B cell (primary cell): ENCODE results near the gene CCNL1. TPM values are rescaled to one million over a fixed set of nuclear protein-coding genes. Genes with fewer than 3 reads are reported as not detected.

Experiments used
- ATAC-seq: fragments of 200-7000 bp; cut with Tn5 transposase; one replicate; pipeline ENCODE4 v1.10.0; 2021; ENCODE audit warnings: low read depth, mild to moderate bottlenecking, moderate number of reproducible peaks, moderate library complexity
- CTCF ChIA-PET: fragments of 350-600 bp; sonication (Branson Sonifier 250); formaldehyde crosslinking; loops from one replicate; lab custom pipeline; 2021; ENCODE audit warnings: antibody characterized with exemption, inconsistent platforms; lab: Charles Lee
- POLR2A ChIA-PET: fragments of 350-600 bp; sonication (Branson Sonifier 250); formaldehyde crosslinking; loops from one replicate; lab custom pipeline; 2021; ENCODE audit warnings: antibody characterized with exemption; lab: Charles Lee
- DNase-seq: peaks from one replicate; pipeline ENCODE4 v3.0.0; 2013
- H2AFZ ChIP-seq: 2 replicates; pipeline ENCODE4 v1.6.1; 2012; ENCODE audit warnings: mild to moderate bottlenecking, low read depth, low read length; ENCODE audit not compliant: insufficient read depth, poor library complexity, severe bottlenecking
- H3K27ac ChIP-seq, 2 donors: 1 replicate in 1 of 2; 2 replicates in 1 of 2; pipeline ENCODE4 v1.5.1; 2012 to 2013; ENCODE audit warnings: low read length in 2 of 2, mild to moderate bottlenecking in 2 of 2, moderate library complexity in 1 of 2
- H3K27me3 ChIP-seq, 4 experiments: fragments of 200-600 bp in 1 of 4; sonication (generic) in 1 of 4; replicated peaks in 1 of 4; 1 replicate in 2 of 4; 2 replicates in 2 of 4; pipeline versions ENCODE4 v1.6.1 to v1.7.0; 2013 to 2016; ENCODE audit warnings: low read length in 3 of 4, mild to moderate bottlenecking in 2 of 4, mixed read lengths in 1 of 4, moderate library complexity in 1 of 4; ENCODE audit not compliant: insufficient read depth in 4 of 4, control insufficient read depth in 3 of 4; ENCODE audit errors: control extremely low read depth in 1 of 4
- H3K36me3 ChIP-seq, 2 experiments: replicated peaks in 1 of 2; 1 replicate in 1 of 2; 2 replicates in 1 of 2; pipeline versions ENCODE4 v1.6.1 to v1.7.1; 2013; ENCODE audit warnings: low read length in 1 of 2; ENCODE audit not compliant: insufficient read depth in 2 of 2, control insufficient read depth in 1 of 2; ENCODE audit errors: control extremely low read depth in 1 of 2, extremely low read depth in 1 of 2
- H3K4me1 ChIP-seq, 2 donors: fragments of 200-600 bp in 1 of 2; sonication (generic) in 1 of 2; 1 replicate in 1 of 2; 2 replicates in 1 of 2; pipeline versions ENCODE4 v1.5.1 to v1.6.1; 2013 to 2017; ENCODE audit warnings: low read length in 2 of 2; ENCODE audit not compliant: control insufficient read depth in 2 of 2, insufficient read depth in 2 of 2
- H3K4me2 ChIP-seq: replicated peaks from 2 replicates; pipeline ENCODE3; 2012; ENCODE audit warnings: mild to moderate bottlenecking, low read depth, low read length; ENCODE audit not compliant: poor library complexity, severe bottlenecking
- H3K4me3 ChIP-seq, 5 experiments: fragments of 200-600 bp in 1 of 5; sonication (generic) in 1 of 5; 1 replicate in 3 of 5; 2 replicates in 2 of 5; pipeline versions ENCODE4 v1.5.1 to v1.7.0; 2011 to 2016; ENCODE audit warnings: low read length in 4 of 5, mild to moderate bottlenecking in 4 of 5, low read depth in 2 of 5, control low read depth in 1 of 5, moderate library complexity in 1 of 5; ENCODE audit not compliant: insufficient read depth in 1 of 5; ENCODE audit errors: control extremely low read depth in 1 of 5, extremely low read depth in 1 of 5
- H3K79me2 ChIP-seq: fragments of 200-600 bp; sonication (generic); one replicate; pipeline ENCODE4 v1.6.0; 2016; ENCODE audit warnings: low read length; ENCODE audit not compliant: control insufficient read depth, insufficient read depth
- H3K9ac ChIP-seq: fragments of 200-600 bp; sonication (generic); 2 replicates; pipeline ENCODE4 v1.6.1; 2017; ENCODE audit warnings: mild to moderate bottlenecking, low read length, moderate library complexity
- H3K9me3 ChIP-seq, 3 donors: one replicate each; pipeline versions ENCODE4 v1.6.1 to v1.7.1; 2013; ENCODE audit warnings: low read length in 2 of 3; ENCODE audit not compliant: control insufficient read depth in 2 of 3, insufficient read depth in 1 of 3; ENCODE audit errors: control extremely low read depth in 1 of 3
- H4K20me1 ChIP-seq: 2 replicates; pipeline ENCODE4 v1.6.0; 2012; ENCODE audit warnings: mild to moderate bottlenecking, low read length; ENCODE audit not compliant: insufficient read depth, control insufficient read depth, poor library complexity, severe bottlenecking
- H3K27ac Mint-ChIP-seq: one replicate; pipeline ENCODE4 v1.8.0; 2021; ENCODE audit warnings: mixed read lengths
- H3K27me3 Mint-ChIP-seq: one replicate; pipeline ENCODE4 v1.8.0; 2021; ENCODE audit warnings: mixed read lengths
- H3K4me1 Mint-ChIP-seq: one replicate; pipeline ENCODE4 v1.8.0; 2021; ENCODE audit warnings: mixed read lengths
- H3K4me3 Mint-ChIP-seq: one replicate; pipeline ENCODE4 v1.8.0; 2021; ENCODE audit warnings: mixed read lengths
- H3K9me3 Mint-ChIP-seq: one replicate; pipeline ENCODE4 v1.8.0; 2022; ENCODE audit warnings: mixed read lengths; ENCODE audit not compliant: insufficient read depth
- CTCF ChIP-seq: fragments of 200-600 bp; IDR thresholded peaks from one replicate; pipeline ENCODE4 v1.8.0; 2022; ENCODE audit warnings: antibody characterized with exemption, mild to moderate bottlenecking
- EZH2 ChIP-seq: IDR thresholded peaks from 2 replicates; pipeline ENCODE4 v1.6.1; 2012; ENCODE audit warnings: borderline replicate concordance, low read depth, mild to moderate bottlenecking, moderate library complexity, low read length; ENCODE audit not compliant: insufficient read depth, poor library complexity, severe bottlenecking
- WGBS: methylation state at CpG from one replicate; pipeline ENCODE4 v1.1.5; 2013; ENCODE audit warnings: missing lambda C conversion rate; ENCODE audit not compliant: insufficient coverage; 5-methylcytosine and 5-hydroxymethylcytosine counted together
- intact Hi-C: fragments of 100-400 bp; cut with micrococcal nuclease; formaldehyde crosslinking; loops from one replicate; pipeline ENCODE4 v1.10.0; 2022
- polyA plus RNA-seq: library from polyadenylated mRNA; depleted of rRNA; stranded (reverse); fragments of >200 nt; gene quantifications from 2 replicates; pipeline ENCODE4 v1.2.3, GENCODE V29; 2012
- total RNA-seq, 2 donors: library from RNA; stranded (reverse); fragments of 120-200 nt in 1 of 2; gene quantifications; 1 replicate in 1 of 2; 2 replicates in 1 of 2; pipeline versions ENCODE4 v1.2.3 to v1.2.4, GENCODE V29; 2013 to 2022

The CCNL1 gene
- total and polyA plus RNA-seq, 2 donors (not counting 1 experiment from before 2014, with no cell fraction given) = 322 to 655 TPM

GRCh38 chr3:157174649-157175498 is 14.9 kb upstream of the CCNL1 start:
- under 1% methylated on average over 61 of the region's 61 CpGs for WGBS
- no peaks in the 10 kb centered on the region for H4K20me1 ChIP-seq
- H3K4me3 ChIP-seq = peak overlapping the region; percentile 85 to 98 (median 93)
- no peaks in the 10 kb centered on the region for H3K36me3 ChIP-seq
- H3K4me3 Mint-ChIP-seq = peak overlapping the region; percentile 91
- H3K9me3 Mint-ChIP-seq = peaks cover 2% of the 10 kb centered on the region
- no peaks in the 10 kb centered on the region for H3K27me3 ChIP-seq
- H3K4me1 ChIP-seq = peaks cover 19% of the 10 kb centered on the region in 2 donors
- POLR2A ChIA-PET = interaction anchor here (0.6 to 4.0 kb wide), 10 partner anchors 13 to 691 kb away, joined by 3 to 168 read pairs (median 4); partner anchors contain the start of genes CCNL1, SSR3 and TIPARP
- no peaks in the 10 kb centered on the region for H3K27me3 Mint-ChIP-seq
- peaks cover 41% of the 10 kb centered on the region for H3K79me2 ChIP-seq
- DNase-seq = peak; percentile 99
- H3K4me2 ChIP-seq = peak overlapping the region; percentile 91
- peak overlapping the region; percentile 89 to 97 for H3K27ac ChIP-seq
- intact Hi-C loops = loop anchor here (1.0 to 2.0 kb wide), 9 partner anchors 15 to 1626 kb away; partner anchors contain the start of genes CCNL1, GMPS, LEKR1 and SLC33A1
- H2AFZ ChIP-seq = peak overlapping the region; percentile 83
- ATAC-seq = peak; percentile 91
- H3K4me1 Mint-ChIP-seq = peaks cover 23% of the 10 kb centered on the region
- CTCF ChIA-PET = interaction anchor here (0.8 to 4.7 kb wide), 7 partner anchors 10 to 501 kb away, joined by 3 to 54 read pairs (median 4); partner anchors contain the start of gene CCNL1
- TF ChIP-seq EZH2 (no peak), CTCF (no peak)
- peak overlapping the region; percentile 97 for H3K27ac Mint-ChIP-seq
- peaks cover 1 to 15% (median 2%) of the 10 kb centered on the region in 3 donors for H3K9me3 ChIP-seq
- H3K9ac ChIP-seq = peak overlapping the region; percentile 93
